GM18867 (cell line): ENCODE measurements around the gene TRA2B.

ENCODE experiments used
- ATAC-seq: cut with Tn5 transposase; IDR thresholded peaks from one replicate; pipeline ENCODE4 v1.9.1; 2021; ENCODE audit warnings: mild to moderate bottlenecking, moderate library complexity; ENCODE audit not compliant: unreplicated experiment

TRA2B gene

GRCh38 chr3:185881926-185882325, 55.9 kb downstream of the TRA2B start:
- ATAC-seq = no peak

- ATAC-seq = no peak
These were observed 57.2 kb downstream of the TRA2B start for GRCh38 chr3:185880600-185880999.

- no peak for ATAC-seq
These were observed 58.9 kb downstream of the TRA2B start for GRCh38 chr3:185878920-185879319.

GRCh38 chr3:185874119-185874518, 63.7 kb downstream of the TRA2B start:
- no peak for ATAC-seq

GRCh38 chr3:185867650-185868049, 70.2 kb downstream of the TRA2B start:
- no peak for ATAC-seq

- ATAC-seq = no peak
These were observed 70.8 kb downstream of the TRA2B start for GRCh38 chr3:185866995-185867394.

GRCh38 chr3:185866555-185866954, 71.3 kb downstream of the TRA2B start:
- no peak for ATAC-seq
